ENCODE results near the gene GRM5.

DNA sequence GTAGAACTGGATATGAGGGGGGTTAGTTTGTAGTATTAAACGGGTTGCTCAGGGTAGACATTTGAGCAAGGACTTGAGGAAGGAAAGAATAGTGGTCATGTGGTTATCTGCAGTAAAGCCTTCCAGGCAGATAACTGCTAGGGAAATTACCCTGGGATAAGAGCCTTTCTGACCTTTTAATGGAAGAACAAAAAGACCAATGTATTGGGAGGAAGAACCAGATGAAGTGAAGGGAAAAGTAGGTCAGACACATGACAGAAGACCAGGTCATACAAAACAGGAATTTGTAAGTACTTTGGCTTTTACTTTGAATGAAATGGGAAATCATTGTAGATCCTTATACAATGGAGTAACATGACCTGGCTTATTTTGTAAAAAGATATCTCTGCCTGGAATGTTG is 486.3 kb downstream of the GRM5 start:
- TF ChIP-seq, protein P1, sequence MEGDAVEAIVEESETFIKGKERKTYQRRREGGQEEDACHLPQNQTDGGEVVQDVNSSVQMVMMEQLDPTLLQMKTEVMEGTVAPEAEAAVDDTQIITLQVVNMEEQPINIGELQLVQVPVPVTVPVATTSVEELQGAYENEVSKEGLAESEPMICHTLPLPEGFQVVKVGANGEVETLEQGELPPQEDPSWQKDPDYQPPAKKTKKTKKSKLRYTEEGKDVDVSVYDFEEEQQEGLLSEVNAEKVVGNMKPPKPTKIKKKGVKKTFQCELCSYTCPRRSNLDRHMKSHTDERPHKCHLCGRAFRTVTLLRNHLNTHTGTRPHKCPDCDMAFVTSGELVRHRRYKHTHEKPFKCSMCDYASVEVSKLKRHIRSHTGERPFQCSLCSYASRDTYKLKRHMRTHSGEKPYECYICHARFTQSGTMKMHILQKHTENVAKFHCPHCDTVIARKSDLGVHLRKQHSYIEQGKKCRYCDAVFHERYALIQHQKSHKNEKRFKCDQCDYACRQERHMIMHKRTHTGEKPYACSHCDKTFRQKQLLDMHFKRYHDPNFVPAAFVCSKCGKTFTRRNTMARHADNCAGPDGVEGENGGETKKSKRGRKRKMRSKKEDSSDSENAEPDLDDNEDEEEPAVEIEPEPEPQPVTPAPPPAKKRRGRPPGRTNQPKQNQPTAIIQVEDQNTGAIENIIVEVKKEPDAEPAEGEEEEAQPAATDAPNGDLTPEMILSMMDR (conservative IDR thresholded peaks at IDR 0.05 in 1 of 2, IDR thresholded peaks at IDR 0.05 in 1 of 2; ENCODE audit: low read depth in 1 of 2, low read length in 2 of 2), result no peak
- no peak for TF ChIP-seq EZH2 (IDR thresholded peaks at IDR 0.05; ENCODE audit: low read length, missing control alignments)
